Mesenchymal stem cell (in vitro differentiated cells and primary cell): ENCODE results near the gene G6PC1.
"Not testable (repeated sequence)": the region's sequence is repeated elsewhere in the genome, so short reads cannot be mapped to it uniquely, and the experiment has no call there.

Experiments used
- DNase-seq: peaks from one replicate; pipeline ENCODE4 v3.0.0-alpha.2; 2013
- H2AFZ ChIP-seq: one replicate; pipeline ENCODE4 v1.6.1; 2013; ENCODE audit warnings: low read depth, mild to moderate bottlenecking, control low read depth, inconsistent platforms, low read length, moderate library complexity
- H2AK5ac ChIP-seq: 2 replicates; pipeline ENCODE4 v1.6.1; 2013; ENCODE audit warnings: low read length, moderate library complexity, mild to moderate bottlenecking, inconsistent platforms; ENCODE audit not compliant: severe bottlenecking
- H2BK120ac ChIP-seq: one replicate; pipeline ENCODE4 v1.6.1; 2013; ENCODE audit warnings: low read depth, mild to moderate bottlenecking, inconsistent platforms, low read length, moderate library complexity
- H2BK12ac ChIP-seq, 2 experiments: one replicate each; pipeline ENCODE4 v1.6.1; 2013; ENCODE audit warnings: inconsistent platforms in 2 of 2, low read length in 2 of 2, mild to moderate bottlenecking in 2 of 2, moderate library complexity in 2 of 2, control low read depth in 1 of 2
- H2BK15ac ChIP-seq: one replicate; pipeline ENCODE4 v1.6.1; 2013; ENCODE audit warnings: mild to moderate bottlenecking, low read depth, inconsistent platforms; ENCODE audit not compliant: poor library complexity, severe bottlenecking
- H2BK5ac ChIP-seq: 2 replicates; pipeline ENCODE4 v1.6.1; 2013; ENCODE audit warnings: low read depth, mild to moderate bottlenecking, low read length, control low read depth, inconsistent platforms; ENCODE audit not compliant: poor library complexity, severe bottlenecking
- H3K14ac ChIP-seq, 2 experiments: one replicate each; pipeline ENCODE4 v1.6.1; 2013; ENCODE audit warnings: inconsistent platforms in 2 of 2, low read length in 2 of 2, control low read depth in 1 of 2, mild to moderate bottlenecking in 1 of 2, moderate library complexity in 1 of 2
- H3K18ac ChIP-seq, 2 experiments: one replicate each; pipeline ENCODE4 v1.6.1; 2013; ENCODE audit warnings: inconsistent platforms in 2 of 2, low read length in 2 of 2, control low read depth in 1 of 2, low read depth in 1 of 2, mild to moderate bottlenecking in 1 of 2
- H3K23ac ChIP-seq, 2 experiments: one replicate each; pipeline ENCODE4 v1.6.1; 2013; ENCODE audit warnings: inconsistent platforms in 2 of 2, low read length in 2 of 2, mild to moderate bottlenecking in 2 of 2, moderate library complexity in 2 of 2, control low read depth in 1 of 2
- H3K27ac ChIP-seq: 2 replicates; pipeline ENCODE4 v1.5.1; 2013; ENCODE audit warnings: mild to moderate bottlenecking, moderate library complexity, low read length, control low read depth, inconsistent platforms; ENCODE audit not compliant: poor library complexity, severe bottlenecking
- H3K27me3 ChIP-seq, 2 experiments: 2 replicates each; pipeline versions ENCODE4 v1.6.1 to v1.7.0; 2013; ENCODE audit warnings: low read length in 2 of 2, mild to moderate bottlenecking in 2 of 2, moderate library complexity in 2 of 2, control low read depth in 1 of 2, inconsistent platforms in 1 of 2; ENCODE audit not compliant: control insufficient read depth in 1 of 2, insufficient read depth in 1 of 2
- H3K36me3 ChIP-seq, 2 experiments: 2 replicates each; pipeline versions ENCODE4 v1.6.1 to v1.7.0; 2013; ENCODE audit warnings: low read length in 2 of 2, control low read depth in 1 of 2, inconsistent platforms in 1 of 2, low read depth in 1 of 2, mild to moderate bottlenecking in 1 of 2; ENCODE audit not compliant: insufficient read depth in 2 of 2, control insufficient read depth in 1 of 2
- H3K4ac ChIP-seq, 2 experiments: one replicate each; pipeline ENCODE4 v1.6.1; 2013; ENCODE audit warnings: inconsistent platforms in 2 of 2, low read length in 2 of 2, mild to moderate bottlenecking in 2 of 2, moderate library complexity in 2 of 2, control low read depth in 1 of 2, low read depth in 1 of 2
- H3K4me1 ChIP-seq: 2 replicates; pipeline ENCODE4 v1.6.1; 2013; ENCODE audit warnings: low read depth, low read length, control low read depth; ENCODE audit not compliant: control insufficient read depth, insufficient read depth
- H3K4me2 ChIP-seq: 2 replicates; pipeline ENCODE4 v1.6.1; 2013; ENCODE audit warnings: low read length, mild to moderate bottlenecking, inconsistent platforms; ENCODE audit not compliant: poor library complexity, severe bottlenecking
- H3K4me3 ChIP-seq, 2 experiments: 2 replicates each; pipeline versions ENCODE4 v1.5.1 to v1.7.0; 2013; ENCODE audit warnings: low read length in 2 of 2, mild to moderate bottlenecking in 2 of 2, control low read depth in 1 of 2, low read depth in 1 of 2; ENCODE audit not compliant: insufficient read depth in 1 of 2
- H3K79me1 ChIP-seq: replicated peaks from 2 replicates; pipeline ENCODE4 v1.6.1; 2013; ENCODE audit warnings: mild to moderate bottlenecking, control low read depth, low read length, inconsistent platforms; ENCODE audit not compliant: poor library complexity, severe bottlenecking
- H3K9ac ChIP-seq: 2 replicates; pipeline ENCODE4 v1.7.0; 2013; ENCODE audit warnings: mild to moderate bottlenecking, low read length, moderate library complexity
- H3K9me3 ChIP-seq: 2 replicates; pipeline ENCODE4 v1.7.0; 2013; ENCODE audit warnings: mild to moderate bottlenecking, low read length; ENCODE audit not compliant: control insufficient read depth
- H4K8ac ChIP-seq: one replicate; pipeline ENCODE4 v1.6.1; 2013; ENCODE audit warnings: inconsistent platforms, mild to moderate bottlenecking, low read length, moderate library complexity
- H4K91ac ChIP-seq: one replicate; pipeline ENCODE4 v1.6.1; 2013; ENCODE audit warnings: mild to moderate bottlenecking, low read length, inconsistent platforms
- WGBS: methylation state at CpG from one replicate; pipeline ENCODE4 v1.1.7; 2013; ENCODE audit warnings: mixed read lengths; 5-methylcytosine and 5-hydroxymethylcytosine counted together

G6PC1 gene

GRCh38 chr17:42899981-42900380 lies 618 bp upstream of the G6PC1 start:
- H3K23ac ChIP-seq, H3K18ac ChIP-seq, H3K9me3 ChIP-seq, H3K36me3 ChIP-seq, H3K4me2 ChIP-seq, H3K4me1 ChIP-seq, H3K27ac ChIP-seq, H3K9ac ChIP-seq, H4K8ac ChIP-seq, H2BK5ac ChIP-seq, H2BK12ac ChIP-seq, H3K14ac ChIP-seq, H3K4me3 ChIP-seq, H2AK5ac ChIP-seq, H2BK15ac ChIP-seq, H2BK120ac ChIP-seq, DNase-seq, H3K4ac ChIP-seq, H3K79me1 ChIP-seq, H4K91ac ChIP-seq, H2AFZ ChIP-seq: not testable (repeated sequence)
- 82% methylated on average over 3 of the region's 3 CpGs for WGBS
- peaks cover 17 to 38% of the 10 kb centered on the region in 2 experiments for H3K27me3 ChIP-seq

- H3K79me1 ChIP-seq, result no peaks in the 10 kb centered on the region
- H2BK15ac ChIP-seq, result no peak overlapping the region
- H2BK120ac ChIP-seq, result no peak overlapping the region
- no peak overlapping the region for H2AK5ac ChIP-seq
- no peak overlapping the region for H4K8ac ChIP-seq
- no peak overlapping the region for H4K91ac ChIP-seq
- no peak for DNase-seq
- no peak overlapping the region for H3K27ac ChIP-seq
- H3K4me3 ChIP-seq, result no peak overlapping the region
- peaks cover 17 to 46% of the 10 kb centered on the region in 2 experiments for H3K27me3 ChIP-seq
- H3K18ac ChIP-seq, result no peak overlapping the region
- H3K14ac ChIP-seq, result no peak overlapping the region
- no peak overlapping the region for H2BK5ac ChIP-seq
- no peak overlapping the region for H3K4ac ChIP-seq
- no peak overlapping the region for H2BK12ac ChIP-seq
- no peaks in the 10 kb centered on the region for H3K36me3 ChIP-seq
- H3K4me2 ChIP-seq, result no peak overlapping the region
- H3K4me1 ChIP-seq, result peaks cover 2% of the 10 kb centered on the region
- no peaks in the 10 kb centered on the region for H3K9me3 ChIP-seq
- H3K9ac ChIP-seq, result no peak overlapping the region
- no peak overlapping the region for H3K23ac ChIP-seq
- no peak overlapping the region for H2AFZ ChIP-seq
- WGBS, result 89% methylated on average over 9 of the region's 10 CpGs
Measured at GRCh38 chr17:42901535-42902229, 1.1 kb downstream of the G6PC1 start.

GRCh38 chr17:42904110-42904469 lies 3.5 kb downstream of the G6PC1 start:
- 94% methylated on average over 4 of the region's 6 CpGs for WGBS
- no peak overlapping the region for H3K18ac ChIP-seq
- H2BK5ac ChIP-seq, result no peak overlapping the region
- no peak overlapping the region for H3K23ac ChIP-seq
- no peak overlapping the region for H3K4me3 ChIP-seq
- H2AK5ac ChIP-seq, result no peak overlapping the region
- no peak for DNase-seq
- no peaks in the 10 kb centered on the region for H3K4me1 ChIP-seq
- no peak overlapping the region for H3K4ac ChIP-seq
- no peak overlapping the region for H3K9ac ChIP-seq
- H4K91ac ChIP-seq, result no peak overlapping the region
- no peaks in the 10 kb centered on the region for H3K79me1 ChIP-seq
- no peak overlapping the region for H4K8ac ChIP-seq
- H3K4me2 ChIP-seq, result no peak overlapping the region
- no peak overlapping the region for H2AFZ ChIP-seq
- no peak overlapping the region for H2BK15ac ChIP-seq
- no peak overlapping the region for H2BK12ac ChIP-seq
- H2BK120ac ChIP-seq, result no peak overlapping the region
- H3K9me3 ChIP-seq, result no peaks in the 10 kb centered on the region
- H3K14ac ChIP-seq, result no peak overlapping the region
- H3K36me3 ChIP-seq, result no peaks in the 10 kb centered on the region
- H3K27me3 ChIP-seq, result peaks cover 30 to 62% of the 10 kb centered on the region in 2 experiments
- H3K27ac ChIP-seq, result no peak overlapping the region

- no peak for DNase-seq
- Histone ChIP-seq H3K18ac (no peak overlapping the region), H4K8ac (no peak overlapping the region), H3K14ac (no peak overlapping the region), H3K4me1 (no peaks in the 10 kb centered on the region), H2BK5ac (no peak overlapping the region), H3K27ac (no peak overlapping the region), H3K4me3 (no peak overlapping the region), H3K27me3 (peaks cover 35 to 66% of the 10 kb centered on the region in 2 experiments), H2BK120ac (no peak overlapping the region), H3K4ac (no peak overlapping the region), H3K79me1 (no peaks in the 10 kb centered on the region), H3K36me3 (no peaks in the 10 kb centered on the region), H3K9ac (no peak overlapping the region), H3K9me3 (no peaks in the 10 kb centered on the region), H4K91ac (no peak overlapping the region), H3K23ac (no peak overlapping the region), H3K4me2 (no peak overlapping the region), H2AFZ (no peak overlapping the region), H2AK5ac (no peak overlapping the region), H2BK15ac (no peak overlapping the region), H2BK12ac (no peak overlapping the region)
- WGBS, result 88% methylated on average over 8 of the region's 8 CpGs
Measured at GRCh38 chr17:42906772-42907446, 6.3 kb downstream of the G6PC1 start.
